WTC11 (cell line): ENCODE data around the gene SRGAP2B. TPM values are rescaled to one million over a fixed set of nuclear protein-coding genes. Genes with fewer than 3 reads are reported as not detected.
"Not testable (repeated sequence)": the region's sequence is repeated elsewhere in the genome, so short reads cannot be mapped to it uniquely, and the experiment has no call there.

ENCODE experiments used
- ATAC-seq: fragments of 200-7000 bp; cut with Tn5 transposase; 2 replicates; pipeline ENCODE4 v1.10.0; 2021; ENCODE audit warnings: mild to moderate bottlenecking, moderate library complexity
- CTCF ChIA-PET: fragments of 300-600 bp; sonication (Branson Sonifier 250); formaldehyde crosslinking; loops from one replicate; lab custom pipeline; 2021; ENCODE audit warnings: antibody characterized with exemption; lab: Charles Lee
- POLR2A ChIA-PET: fragments of 350-600 bp; sonication (Branson Sonifier 250); formaldehyde crosslinking; loops from one replicate; lab custom pipeline; 2021; ENCODE audit warnings: antibody characterized with exemption; lab: Charles Lee
- DNase-seq: peaks from one replicate; pipeline ENCODE4 v3.0.0; 2021; ENCODE audit warnings: low spot score
- H3K27ac Mint-ChIP-seq: 2 replicates; pipeline ENCODE4 v1.8.0; 2021; ENCODE audit warnings: mixed read lengths
- H3K27me3 Mint-ChIP-seq: 2 replicates; pipeline ENCODE4 v1.8.0; 2021; ENCODE audit warnings: low read depth, mild to moderate bottlenecking, moderate library complexity, mixed read lengths
- H3K36me3 Mint-ChIP-seq: 2 replicates; pipeline ENCODE4 v1.8.0; 2021; ENCODE audit warnings: mixed read lengths
- H3K4me1 Mint-ChIP-seq: 2 replicates; pipeline ENCODE4 v1.8.0; 2022; ENCODE audit warnings: mixed read lengths
- H3K4me3 Mint-ChIP-seq: 2 replicates; pipeline ENCODE4 v1.8.0; 2021; ENCODE audit warnings: mild to moderate bottlenecking, moderate library complexity, mixed read lengths
- H3K9me3 Mint-ChIP-seq: 2 replicates; pipeline ENCODE4 v1.8.0; 2021; ENCODE audit warnings: mixed read lengths
- total RNA-seq: library from RNA; stranded (reverse); gene quantifications from 3 replicates; pipeline ENCODE4 v1.2.3, GENCODE V29; 2021

SRGAP2B gene
- total RNA-seq, 1 experiment from 2014 or later, result 64.8 TPM

- H3K36me3 Mint-ChIP-seq, ATAC-seq, H3K27ac Mint-ChIP-seq, H3K27me3 Mint-ChIP-seq, POLR2A ChIA-PET, DNase-seq, H3K4me3 Mint-ChIP-seq, H3K4me1 Mint-ChIP-seq, CTCF ChIA-PET, H3K9me3 Mint-ChIP-seq: not testable (repeated sequence)
Observed at GRCh38 chr1:144922785-144923184, 172.3 kb downstream of the SRGAP2B start.

- H3K27me3 Mint-ChIP-seq, POLR2A ChIA-PET, H3K27ac Mint-ChIP-seq, H3K4me3 Mint-ChIP-seq, H3K9me3 Mint-ChIP-seq, ATAC-seq, CTCF ChIA-PET, H3K4me1 Mint-ChIP-seq, H3K36me3 Mint-ChIP-seq, DNase-seq: not testable (repeated sequence)
Observed at GRCh38 chr1:144919106-144919505, 176.0 kb downstream of the SRGAP2B start.

- POLR2A ChIA-PET, CTCF ChIA-PET, H3K9me3 Mint-ChIP-seq, H3K27me3 Mint-ChIP-seq, H3K4me1 Mint-ChIP-seq, H3K36me3 Mint-ChIP-seq, H3K4me3 Mint-ChIP-seq, DNase-seq: not testable (repeated sequence)
- peak overlapping the region; percentile 6; the same call in 1 of the 2 replicates for H3K27ac Mint-ChIP-seq
- peak; percentile 33 for ATAC-seq
Observed at GRCh38 chr1:144918027-144918603, 177.0 kb downstream of the SRGAP2B start.

- H3K27me3 Mint-ChIP-seq, H3K9me3 Mint-ChIP-seq, H3K36me3 Mint-ChIP-seq, H3K4me3 Mint-ChIP-seq, H3K27ac Mint-ChIP-seq, DNase-seq, POLR2A ChIA-PET, CTCF ChIA-PET, H3K4me1 Mint-ChIP-seq: not testable (repeated sequence)
- peak; percentile 80 for ATAC-seq
Observed at GRCh38 chr1:144917154-144918026, 177.7 kb downstream of the SRGAP2B start.

- DNase-seq, H3K27me3 Mint-ChIP-seq, H3K4me3 Mint-ChIP-seq, H3K9me3 Mint-ChIP-seq, POLR2A ChIA-PET, H3K4me1 Mint-ChIP-seq, CTCF ChIA-PET, H3K36me3 Mint-ChIP-seq, H3K27ac Mint-ChIP-seq: not testable (repeated sequence)
- ATAC-seq, result peak; percentile 61
Observed at GRCh38 chr1:144913977-144914734, 181.0 kb downstream of the SRGAP2B start.

- H3K36me3 Mint-ChIP-seq, H3K4me1 Mint-ChIP-seq, H3K27ac Mint-ChIP-seq, H3K9me3 Mint-ChIP-seq, ATAC-seq, DNase-seq, POLR2A ChIA-PET, H3K4me3 Mint-ChIP-seq, H3K27me3 Mint-ChIP-seq, CTCF ChIA-PET: not testable (repeated sequence)
Observed at GRCh38 chr1:144913458-144913857, 181.7 kb downstream of the SRGAP2B start.

- H3K9me3 Mint-ChIP-seq, CTCF ChIA-PET, H3K36me3 Mint-ChIP-seq, H3K27me3 Mint-ChIP-seq, POLR2A ChIA-PET, H3K4me1 Mint-ChIP-seq, H3K27ac Mint-ChIP-seq, DNase-seq, H3K4me3 Mint-ChIP-seq, ATAC-seq: not testable (repeated sequence)
Observed at GRCh38 chr1:144910729-144911128, 184.4 kb downstream of the SRGAP2B start.

GRCh38 chr1:144900841-144901240 is 194.3 kb downstream of the SRGAP2B start:
- POLR2A ChIA-PET, result not testable (repeated sequence)

GRCh38 chr1:144894454-144895201 is 200.5 kb downstream of the SRGAP2B start:
- POLR2A ChIA-PET, H3K9me3 Mint-ChIP-seq, H3K36me3 Mint-ChIP-seq, H3K4me1 Mint-ChIP-seq, H3K27ac Mint-ChIP-seq, DNase-seq, ATAC-seq, H3K27me3 Mint-ChIP-seq, H3K4me3 Mint-ChIP-seq, CTCF ChIA-PET: not testable (repeated sequence)

More at GRCh38 chr1:144900841-144901240, 194.3 kb downstream of the SRGAP2B start:
- H3K9me3 Mint-ChIP-seq, H3K36me3 Mint-ChIP-seq, H3K27me3 Mint-ChIP-seq, H3K4me1 Mint-ChIP-seq, CTCF ChIA-PET, H3K4me3 Mint-ChIP-seq, DNase-seq, H3K27ac Mint-ChIP-seq, ATAC-seq: not testable (repeated sequence)

- H3K27me3 Mint-ChIP-seq, POLR2A ChIA-PET, H3K36me3 Mint-ChIP-seq, DNase-seq, H3K4me3 Mint-ChIP-seq, ATAC-seq, H3K27ac Mint-ChIP-seq, H3K4me1 Mint-ChIP-seq, CTCF ChIA-PET, H3K9me3 Mint-ChIP-seq: not testable (repeated sequence)
Observed at GRCh38 chr1:144893710-144894438, 201.3 kb downstream of the SRGAP2B start.

GRCh38 chr1:144893062-144893461 is 202.1 kb downstream of the SRGAP2B start:
- H3K4me3 Mint-ChIP-seq, POLR2A ChIA-PET, DNase-seq, H3K27ac Mint-ChIP-seq, H3K27me3 Mint-ChIP-seq, ATAC-seq, H3K36me3 Mint-ChIP-seq, H3K4me1 Mint-ChIP-seq, CTCF ChIA-PET, H3K9me3 Mint-ChIP-seq: not testable (repeated sequence)
